NB4 (cell line): Measurements from ENCODE around the gene DUOXA2.

Experiments used
- POLR2A ChIP-seq: IDR thresholded peaks from 2 replicates; pipeline ENCODE4 v1.6.1; 2011; ENCODE audit warnings: mild to moderate bottlenecking; ENCODE audit not compliant: insufficient read length; ENCODE audit errors: extremely low read depth
- TF ChIP-seq, protein P1 (sequence below): IDR thresholded peaks from one replicate; pipeline ENCODE4 v1.5.1; 2012; ENCODE audit warnings: low read depth, low read length
- TF ChIP-seq, protein P2 (sequence below): IDR thresholded peaks from 2 replicates; pipeline ENCODE4 v1.6.1; 2011; ENCODE audit warnings: low read depth, low read length

DNA sequence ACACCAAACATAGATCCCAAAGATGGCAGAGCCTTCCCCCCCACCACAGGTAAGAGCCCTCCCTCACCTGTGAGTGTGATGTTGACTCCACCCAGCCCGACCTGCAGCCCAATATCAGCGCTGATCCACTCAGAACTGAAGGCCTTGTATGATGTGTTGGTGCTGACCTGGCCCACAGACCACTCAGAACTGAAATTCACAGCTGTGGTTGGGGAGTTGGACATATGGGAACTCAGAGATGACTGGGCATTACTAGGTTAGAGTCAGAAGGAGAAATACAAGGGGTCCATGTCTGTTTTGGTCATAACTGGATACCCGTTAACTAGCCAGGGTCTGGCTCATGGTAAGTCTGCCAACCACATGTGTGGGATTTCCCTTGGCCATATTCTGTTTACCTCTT lies 6.9 kb downstream of the DUOXA2 start:
- TF ChIP-seq, protein P1, sequence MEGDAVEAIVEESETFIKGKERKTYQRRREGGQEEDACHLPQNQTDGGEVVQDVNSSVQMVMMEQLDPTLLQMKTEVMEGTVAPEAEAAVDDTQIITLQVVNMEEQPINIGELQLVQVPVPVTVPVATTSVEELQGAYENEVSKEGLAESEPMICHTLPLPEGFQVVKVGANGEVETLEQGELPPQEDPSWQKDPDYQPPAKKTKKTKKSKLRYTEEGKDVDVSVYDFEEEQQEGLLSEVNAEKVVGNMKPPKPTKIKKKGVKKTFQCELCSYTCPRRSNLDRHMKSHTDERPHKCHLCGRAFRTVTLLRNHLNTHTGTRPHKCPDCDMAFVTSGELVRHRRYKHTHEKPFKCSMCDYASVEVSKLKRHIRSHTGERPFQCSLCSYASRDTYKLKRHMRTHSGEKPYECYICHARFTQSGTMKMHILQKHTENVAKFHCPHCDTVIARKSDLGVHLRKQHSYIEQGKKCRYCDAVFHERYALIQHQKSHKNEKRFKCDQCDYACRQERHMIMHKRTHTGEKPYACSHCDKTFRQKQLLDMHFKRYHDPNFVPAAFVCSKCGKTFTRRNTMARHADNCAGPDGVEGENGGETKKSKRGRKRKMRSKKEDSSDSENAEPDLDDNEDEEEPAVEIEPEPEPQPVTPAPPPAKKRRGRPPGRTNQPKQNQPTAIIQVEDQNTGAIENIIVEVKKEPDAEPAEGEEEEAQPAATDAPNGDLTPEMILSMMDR, result no peak
- TF ChIP-seq POLR2A, result no peak
- TF ChIP-seq, protein P2, sequence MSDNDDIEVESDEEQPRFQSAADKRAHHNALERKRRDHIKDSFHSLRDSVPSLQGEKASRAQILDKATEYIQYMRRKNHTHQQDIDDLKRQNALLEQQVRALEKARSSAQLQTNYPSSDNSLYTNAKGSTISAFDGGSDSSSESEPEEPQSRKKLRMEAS, result no peak
